DOHH2 (cell line): ENCODE measurements around the gene OR8H3.

ENCODE experiments used
- CTCF ChIP-seq: fragments of 200-600 bp; sonication (generic); IDR thresholded peaks from one replicate; pipeline ENCODE4 v1.5.1; 2014; ENCODE audit warnings: antibody characterized with exemption, mild to moderate bottlenecking, low read depth, low read length; ENCODE audit not compliant: poor library complexity, severe bottlenecking
- EZH2phosphoT487 ChIP-seq: fragments of 200-600 bp; sonication (generic); IDR thresholded peaks from 2 replicates; pipeline ENCODE4 v1.6.1; 2017; ENCODE audit warnings: borderline replicate concordance, mild to moderate bottlenecking, antibody characterized with exemption, low read length, moderate library complexity, mixed read lengths

- TF ChIP-seq CTCF (no peak), EZH2phosphoT487 (no peak)
Observed at GRCh38 chr11:56163804-56164203, 41.6 kb downstream of the OR8H3 start.
